Colonic mucosa (tissue), 4 donors: ENCODE data around the gene PTPN4. TPM values are rescaled to one million over a fixed set of nuclear protein-coding genes. Genes with fewer than 3 reads are reported as not detected.

Experiments
- DNase-seq: peaks from one replicate; pipeline ENCODE4 v3.0.0-alpha.2; 2020
- H3K27ac ChIP-seq: fragments of 200-600 bp; one replicate; pipeline ENCODE4 v1.8.0; 2021
- H3K27me3 ChIP-seq: fragments of 200-600 bp; one replicate; pipeline ENCODE4 v1.8.0; 2021
- H3K36me3 ChIP-seq: fragments of 200-600 bp; one replicate; pipeline ENCODE4 v1.8.0; 2021
- H3K4me1 ChIP-seq: fragments of 200-600 bp; one replicate; pipeline ENCODE4 v1.8.0; 2021; ENCODE audit warnings: mild to moderate bottlenecking
- H3K4me3 ChIP-seq: fragments of 200-600 bp; one replicate; pipeline ENCODE4 v1.8.0; 2021
- H3K9ac ChIP-seq, 2 donors: one replicate each; pipeline ENCODE4 v1.7.0; 2013; ENCODE audit warnings: control low read depth in 2 of 2, low read depth in 2 of 2, low read length in 2 of 2
- H3K9me3 ChIP-seq: fragments of 200-600 bp; one replicate; pipeline ENCODE4 v1.8.0; 2021
- CTCF ChIP-seq: fragments of 200-600 bp; IDR thresholded peaks from one replicate; pipeline ENCODE4 v1.8.0; 2022; ENCODE audit warnings: antibody characterized with exemption, mild to moderate bottlenecking
- intact Hi-C: fragments of 100-400 bp; cut with DNase I; formaldehyde crosslinking; loops from one replicate; pipeline ENCODE4 v1.14.1; 2022
- total RNA-seq, 2 donors: library from RNA; stranded (reverse); fragmentation: NEBNext Ultra II Directional in 1 of 2; extraction: Animal tissue kit (Norgen Biotek cat#: 25700) in 1 of 2; gene quantifications; one replicate each; pipeline ENCODE4 v1.2.1, GENCODE V29; 2021
- donor health status: healthy.
- donor health status: DM: no; HTN: no; CAD: no.
- donor health status: DM: no; HTN: no; CAD: no.

PTPN4 gene
- total RNA-seq, 2 donors from 2014 or later, result 20.4 to 28.2 TPM

DNA sequence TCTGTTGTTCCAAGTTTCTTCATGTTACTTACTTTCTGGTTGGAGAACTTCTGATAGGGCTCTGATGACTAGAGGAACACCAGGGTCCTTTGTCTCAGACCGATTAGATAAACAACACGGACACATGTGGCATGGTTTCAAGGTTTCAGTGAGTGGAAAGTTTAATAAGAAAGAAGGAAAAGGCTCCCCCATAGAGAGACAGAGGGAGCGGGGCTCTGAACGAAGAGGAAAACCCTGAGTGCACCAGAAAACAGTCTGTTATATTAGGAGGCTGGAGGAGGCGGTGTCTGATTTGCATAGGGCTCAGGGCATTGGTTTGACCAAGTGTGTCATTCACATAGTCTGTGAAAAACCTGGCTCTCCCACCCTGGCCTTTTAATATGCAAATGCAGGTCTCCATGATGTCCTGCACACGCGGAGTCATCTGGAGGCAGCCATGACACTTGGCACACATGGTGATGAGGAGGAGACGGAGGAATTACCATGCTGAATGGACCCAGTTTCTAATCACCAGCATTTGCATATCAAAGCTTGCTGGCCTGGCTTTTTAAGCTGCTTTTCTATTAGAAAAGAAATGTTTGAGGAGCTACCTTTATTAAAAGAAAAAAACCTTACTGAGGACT is 94.2 kb downstream of the PTPN4 start:
- no peak for TF ChIP-seq CTCF
- Histone ChIP-seq H3K4me1 (no peaks in the 10 kb centered on the region), H3K9ac (no peak overlapping the region), H3K27me3 (no peaks in the 10 kb centered on the region), H3K27ac (no peak overlapping the region), H3K4me3 (no peak overlapping the region), H3K9me3 (no peaks in the 10 kb centered on the region), H3K36me3 (no peaks in the 10 kb centered on the region)
- intact Hi-C loops, result no loop called here
- DNase-seq, result no peak

DNA sequence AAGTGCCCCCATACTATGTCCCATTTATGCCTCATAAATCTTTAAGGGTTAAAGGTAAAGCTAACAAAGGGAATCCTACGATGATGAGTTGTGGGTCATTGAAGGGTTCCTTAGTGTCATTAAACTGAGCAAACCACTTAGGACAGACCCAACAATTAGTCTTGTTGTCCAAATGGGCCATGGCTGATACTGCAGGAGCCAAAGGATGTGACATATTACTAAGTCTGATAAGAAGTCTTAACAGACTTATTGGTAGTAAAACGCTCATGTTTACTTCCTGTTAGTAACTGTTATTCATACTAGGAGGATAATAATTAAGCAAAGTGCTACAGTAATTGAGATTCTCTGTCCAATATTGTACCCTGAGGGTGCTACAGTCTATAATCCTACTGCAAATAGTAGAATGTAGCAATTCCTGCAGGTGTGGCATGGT is 96.8 kb downstream of the PTPN4 start:
- Histone ChIP-seq H3K4me1 (no peaks in the 10 kb centered on the region), H3K27me3 (no peaks in the 10 kb centered on the region), H3K36me3 (no peaks in the 10 kb centered on the region), H3K27ac (no peak overlapping the region), H3K9me3 (no peaks in the 10 kb centered on the region), H3K9ac (no peak overlapping the region), H3K4me3 (no peak overlapping the region)
- DNase-seq, result no peak
- no peak for TF ChIP-seq CTCF
- intact Hi-C loops, result no loop called here

GRCh38 chr2:119857742-119858141 is 98.0 kb downstream of the PTPN4 start:
- Histone ChIP-seq H3K9me3 (no peaks in the 10 kb centered on the region), H3K4me3 (no peak overlapping the region), H3K27me3 (no peaks in the 10 kb centered on the region), H3K36me3 (no peaks in the 10 kb centered on the region), H3K4me1 (no peaks in the 10 kb centered on the region), H3K9ac (no peak overlapping the region), H3K27ac (no peak overlapping the region)
- TF ChIP-seq CTCF, result no peak
- no peak for DNase-seq
- intact Hi-C loops, result no loop called here

GRCh38 chr2:119859528-119859927 is 99.8 kb downstream of the PTPN4 start:
- H3K4me1 ChIP-seq, result no peaks in the 10 kb centered on the region
- H3K36me3 ChIP-seq, result no peaks in the 10 kb centered on the region
- intact Hi-C loops, result no loop called here
- no peak overlapping the region for H3K9ac ChIP-seq
- H3K4me3 ChIP-seq, result no peak overlapping the region
- no peaks in the 10 kb centered on the region for H3K9me3 ChIP-seq
- DNase-seq, result no peak
- no peak overlapping the region for H3K27ac ChIP-seq
- no peaks in the 10 kb centered on the region for H3K27me3 ChIP-seq
- TF ChIP-seq CTCF, result no peak

DNA sequence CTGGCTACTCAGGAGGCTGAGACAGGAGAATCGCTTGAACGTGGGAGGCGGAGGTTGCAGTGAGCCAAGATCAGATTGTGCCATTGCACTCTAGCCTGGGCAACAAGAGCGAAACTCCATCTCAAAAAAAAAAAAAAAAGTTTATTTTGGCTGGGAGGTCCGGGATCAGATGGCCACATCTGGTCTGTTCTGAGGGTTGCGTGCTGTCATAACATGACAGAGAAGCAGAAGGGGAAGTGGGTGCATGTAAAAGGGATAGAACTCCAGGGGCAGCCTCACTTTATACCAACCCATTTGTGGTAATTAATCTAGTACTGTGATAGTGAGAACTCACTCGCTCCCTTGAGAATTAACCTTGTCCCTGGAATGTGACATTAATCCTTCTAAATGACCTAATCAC is 101.2 kb downstream of the PTPN4 start:
- no peak for DNase-seq
- H3K36me3 ChIP-seq, result no peaks in the 10 kb centered on the region
- TF ChIP-seq CTCF, result no peak
- intact Hi-C loops, result no loop called here
- H3K4me3 ChIP-seq, result no peak overlapping the region
- no peaks in the 10 kb centered on the region for H3K4me1 ChIP-seq
- no peaks in the 10 kb centered on the region for H3K27me3 ChIP-seq
- no peak overlapping the region for H3K27ac ChIP-seq
- no peak overlapping the region for H3K9ac ChIP-seq
- no peaks in the 10 kb centered on the region for H3K9me3 ChIP-seq
